HG02870 (cell line): Measurements from ENCODE around the gene FASN.
"Not testable (repeated sequence)": the region's sequence is repeated elsewhere in the genome, so short reads cannot be mapped to it uniquely, and the experiment has no call there.

ENCODE experiments used
- ATAC-seq: cut with Tn5 transposase; IDR thresholded peaks from one replicate; pipeline ENCODE4 v1.9.1; 2021; ENCODE audit warnings: mild to moderate bottlenecking, moderate library complexity; ENCODE audit not compliant: unreplicated experiment

Gene FASN

GRCh38 chr17:82047914-82048570, 50.0 kb downstream of the FASN start:
- ATAC-seq, result no peak

- no peak for ATAC-seq
Observed at GRCh38 chr17:82047379-82047778, 50.7 kb downstream of the FASN start.

- ATAC-seq, result no peak
Observed at GRCh38 chr17:82046903-82047302, 51.1 kb downstream of the FASN start.

GRCh38 chr17:82045936-82046484, 52.0 kb downstream of the FASN start:
- no peak for ATAC-seq

GRCh38 chr17:82043507-82043906, 54.5 kb downstream of the FASN start:
- ATAC-seq, result no peak

- no peak for ATAC-seq
Observed at GRCh38 chr17:82042649-82043048, 55.4 kb downstream of the FASN start.

- ATAC-seq, result no peak
Observed at GRCh38 chr17:82041144-82041814, 56.8 kb downstream of the FASN start.

GRCh38 chr17:82039695-82040299, 58.2 kb downstream of the FASN start:
- ATAC-seq, result no peak

- ATAC-seq, result not testable (repeated sequence)
Observed at GRCh38 chr17:82038796-82039409, 59.1 kb downstream of the FASN start.

GRCh38 chr17:82037889-82038195, 60.2 kb downstream of the FASN start:
- no peak for ATAC-seq

GRCh38 chr17:82037092-82037888, 60.7 kb downstream of the FASN start, which contains the start of gene DCXR:
Gene DCXR (minus strand): TSS chr17:82037697. CDS start chr17:82037682, 15 bp downstream.
- ATAC-seq, result peak; percentile 90

- no peak for ATAC-seq
Observed at GRCh38 chr17:82036634-82037091, 61.4 kb downstream of the FASN start.

GRCh38 chr17:82035956-82036633, 61.9 kb downstream of the FASN start:
- ATAC-seq, result no peak

- ATAC-seq, result no peak
Observed at GRCh38 chr17:82035488-82035887, 62.5 kb downstream of the FASN start.

- ATAC-seq, result no peak
Observed at GRCh38 chr17:82034371-82035011, 63.5 kb downstream of the FASN start.

GRCh38 chr17:82033359-82034085, 64.5 kb downstream of the FASN start:
- ATAC-seq, result no peak

- no peak for ATAC-seq
Observed at GRCh38 chr17:82031885-82032627, 66.0 kb downstream of the FASN start.

- no peak for ATAC-seq
Observed at GRCh38 chr17:82031303-82031884, 66.6 kb downstream of the FASN start, which contains the start of gene RAC3. Gene RAC3 (plus strand): TSS chr17:82031678. CDS start chr17:82031762, 84 bp downstream.
